CMK (cell line): ENCODE results near the gene KIAA0408.
"Not testable (repeated sequence)": the region's sequence is repeated elsewhere in the genome, so short reads cannot be mapped to it uniquely, and the experiment has no call there.

Experiments used
- DNase-seq: peaks from one replicate; pipeline ENCODE4 v3.0.0-alpha.2; 2010; ENCODE audit warnings: low read depth

KIAA0408 gene

DNA sequence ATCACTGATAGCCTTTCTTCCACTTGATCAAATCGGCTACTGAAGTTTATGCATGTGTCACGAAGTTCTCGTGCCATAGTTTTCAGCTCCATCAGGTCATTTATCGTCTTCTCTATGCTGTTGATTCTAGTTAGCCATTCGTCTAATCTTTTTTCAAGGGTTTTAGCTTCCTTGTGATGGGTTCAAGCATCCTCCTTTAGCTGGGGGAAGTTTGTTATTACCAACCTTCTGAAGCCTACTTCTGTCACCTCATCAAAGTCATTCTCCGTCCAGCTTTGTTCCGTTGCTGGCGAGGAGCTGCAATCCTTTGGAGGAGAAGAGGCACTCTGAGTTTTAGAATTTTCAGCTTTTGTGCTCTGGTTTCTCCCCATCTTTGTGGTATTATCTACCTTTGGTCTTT is 47.2 kb downstream of the KIAA0408 start:
- not testable (repeated sequence) for DNase-seq
